Endometrium (tissue), 2 donors: ENCODE data around the gene DENND2A.
"Not testable (repeated sequence)": the region's sequence is repeated elsewhere in the genome, so short reads cannot be mapped to it uniquely, and the experiment has no call there.

Experiments used
- FAIRE-seq: peaks from 2 replicates; lab custom pipeline; 2012; peaks lifted over from hg19 to GRCh38; lab: Jason Lieb, UNC
- donor health status: control.
- donor health status: control.

DENND2A gene

GRCh38 chr7:140646931-140647647 lies 6.5 kb upstream of the DENND2A start:
- no peak for FAIRE-seq

DNA sequence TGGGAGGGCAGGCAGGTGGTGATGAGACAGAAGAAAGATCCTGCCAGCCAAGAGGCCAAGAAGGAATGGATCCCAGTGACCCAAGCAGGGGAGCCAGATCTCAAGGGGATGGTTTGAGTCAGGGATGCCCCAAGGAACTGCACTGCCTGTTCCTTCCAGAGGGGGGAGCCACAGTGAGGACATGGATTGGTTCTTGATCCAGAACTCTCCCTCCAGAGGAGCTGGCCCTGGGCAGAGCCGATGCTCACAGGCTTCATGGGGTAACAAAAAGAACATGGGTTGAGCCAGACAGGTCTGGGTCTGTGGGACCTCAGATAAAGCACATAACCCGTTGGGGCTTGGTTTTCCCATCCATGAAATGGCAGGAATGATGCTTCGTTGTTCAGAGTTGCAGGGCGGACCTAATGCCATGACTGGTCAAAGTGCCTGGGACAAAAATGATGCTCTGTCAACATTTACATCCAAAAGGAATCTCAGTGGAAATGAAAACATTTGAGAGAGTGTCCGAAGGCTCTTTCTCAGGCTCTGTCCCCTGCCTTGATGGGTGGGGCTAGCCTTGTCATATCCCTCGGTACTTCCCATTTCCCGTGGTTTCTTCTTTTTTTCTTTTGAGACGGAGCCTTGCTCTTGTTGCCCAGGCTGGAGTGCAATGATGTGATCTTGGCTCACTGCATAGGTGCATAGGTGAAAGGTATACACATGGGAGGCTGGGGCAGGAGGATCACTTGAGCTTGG lies 4.7 kb upstream of the DENND2A start:
- FAIRE-seq, result no peak

GRCh38 chr7:140644761-140645160 lies 4.1 kb upstream of the DENND2A start:
- not testable (repeated sequence) for FAIRE-seq

DNA sequence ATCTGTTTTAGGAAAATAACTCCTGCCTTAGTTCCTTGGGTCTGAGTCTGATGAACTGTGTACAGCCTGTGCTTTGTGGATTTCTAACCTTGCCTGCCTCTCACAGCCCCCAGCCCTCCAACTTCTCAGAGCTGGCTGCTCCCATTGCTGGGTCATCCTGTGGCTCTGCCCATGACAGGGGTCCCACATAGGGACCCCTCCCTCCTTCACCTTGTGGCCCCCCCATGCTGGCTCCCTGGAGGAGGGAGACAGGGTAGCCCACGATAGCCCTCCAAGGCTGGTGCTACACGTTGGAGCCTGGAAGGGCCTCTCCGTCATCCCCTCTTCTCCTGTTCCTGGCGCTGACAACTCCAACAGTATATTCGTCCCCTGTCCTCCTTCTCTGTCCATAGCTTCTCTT lies 2.8 kb upstream of the DENND2A start:
- no peak for FAIRE-seq

DNA sequence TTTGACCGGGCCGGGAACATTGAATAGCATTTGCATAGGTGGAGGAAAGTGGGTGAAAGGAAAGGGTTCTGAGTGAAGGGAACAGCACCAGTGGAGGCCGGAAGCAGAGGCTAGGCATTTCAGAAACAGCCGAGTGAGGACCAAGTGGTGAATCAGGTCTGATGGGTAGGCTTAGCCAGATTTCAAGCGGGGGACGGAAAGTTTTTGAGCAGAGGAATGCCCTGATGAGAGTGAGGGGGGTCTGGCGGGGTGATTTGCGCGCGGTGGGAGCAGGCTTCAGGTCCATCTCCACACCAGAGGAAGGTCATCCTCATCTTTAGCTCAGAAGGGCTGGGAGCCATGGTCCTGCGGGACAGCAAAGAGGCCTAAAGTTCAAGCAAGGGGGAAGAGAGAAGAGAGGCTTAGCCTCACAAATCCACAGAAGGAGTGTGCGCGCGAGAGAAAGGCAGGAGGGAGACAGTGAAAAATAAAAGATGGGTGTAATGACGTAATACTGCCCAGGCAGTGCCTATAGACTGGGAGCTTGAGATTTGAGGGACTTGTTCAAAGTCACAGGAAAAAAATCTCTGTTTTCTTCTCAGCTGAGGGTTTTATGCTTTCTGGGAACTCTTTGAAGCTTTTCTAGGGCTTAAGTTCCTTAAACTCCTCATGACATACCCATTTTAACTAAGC lies 1.0 kb upstream of the DENND2A start:
- FAIRE-seq, result no peak

GRCh38 chr7:140640060-140640637 lies 464 bp downstream of the DENND2A start:
- FAIRE-seq, result no peak

DNA sequence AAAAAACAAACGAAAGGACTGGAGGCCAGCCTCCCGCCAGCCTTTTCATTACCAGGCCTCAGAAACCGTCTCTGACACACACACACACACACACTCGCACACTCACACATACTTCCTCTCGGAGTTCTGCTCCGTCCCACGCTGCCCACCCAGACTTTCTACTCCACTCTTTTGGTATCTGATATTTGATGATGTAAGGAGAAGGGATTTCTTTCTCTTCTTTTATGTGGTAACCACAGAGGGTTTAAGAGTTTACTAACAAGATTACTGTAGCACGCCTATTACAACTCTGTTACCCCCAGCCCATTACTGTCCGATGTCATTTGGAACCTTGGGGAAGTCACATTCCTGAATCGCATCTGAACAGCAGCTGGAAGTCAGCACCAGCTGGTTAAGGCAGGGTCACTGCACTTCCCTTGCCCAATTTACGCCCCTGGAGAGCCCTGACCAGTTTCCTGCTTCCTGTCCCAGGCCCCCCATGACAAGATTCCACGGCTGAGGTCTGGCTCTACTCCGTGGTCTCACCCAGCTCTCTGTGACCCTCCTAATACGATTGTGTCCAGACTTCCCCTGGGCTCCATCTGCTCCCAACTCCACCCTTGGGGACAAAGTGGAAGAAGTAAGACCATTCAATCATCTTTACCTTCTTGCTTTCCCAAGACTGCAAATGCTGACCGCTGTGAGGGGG lies 1.1 kb downstream of the DENND2A start:
- FAIRE-seq, result no peak

DNA sequence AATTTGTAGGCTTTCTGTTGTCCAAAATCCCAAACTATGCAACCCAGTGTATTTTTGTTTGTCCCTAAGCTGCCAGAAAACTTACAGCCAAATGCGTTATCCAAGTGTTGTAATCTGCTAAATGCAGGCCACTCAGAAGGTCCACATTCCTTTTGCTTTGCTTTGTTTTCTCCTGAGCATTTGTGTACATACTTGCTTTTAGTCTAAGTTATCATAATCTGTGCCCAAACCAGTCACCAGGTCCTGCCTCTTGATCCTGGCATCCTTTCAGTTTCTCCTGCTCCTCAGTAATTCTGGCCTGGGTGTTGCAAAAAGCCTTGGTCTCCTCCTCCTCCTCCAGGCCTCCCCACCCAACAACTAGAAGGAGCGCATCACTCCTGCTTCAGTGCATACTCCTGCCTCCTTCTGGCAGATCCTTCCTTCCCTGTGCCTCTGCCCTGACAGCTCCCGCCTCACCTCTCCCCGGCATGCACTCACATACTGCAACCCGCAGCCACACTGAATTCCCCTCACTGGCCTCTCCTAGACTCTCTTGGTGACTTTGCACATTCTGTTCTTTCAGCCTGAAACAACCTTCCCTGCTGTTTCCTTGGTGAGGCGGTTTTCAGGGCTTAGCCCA lies 2.3 kb downstream of the DENND2A start:
- FAIRE-seq, result no peak

GRCh38 chr7:140637400-140637799 lies 3.2 kb downstream of the DENND2A start:
- no peak for FAIRE-seq

DNA sequence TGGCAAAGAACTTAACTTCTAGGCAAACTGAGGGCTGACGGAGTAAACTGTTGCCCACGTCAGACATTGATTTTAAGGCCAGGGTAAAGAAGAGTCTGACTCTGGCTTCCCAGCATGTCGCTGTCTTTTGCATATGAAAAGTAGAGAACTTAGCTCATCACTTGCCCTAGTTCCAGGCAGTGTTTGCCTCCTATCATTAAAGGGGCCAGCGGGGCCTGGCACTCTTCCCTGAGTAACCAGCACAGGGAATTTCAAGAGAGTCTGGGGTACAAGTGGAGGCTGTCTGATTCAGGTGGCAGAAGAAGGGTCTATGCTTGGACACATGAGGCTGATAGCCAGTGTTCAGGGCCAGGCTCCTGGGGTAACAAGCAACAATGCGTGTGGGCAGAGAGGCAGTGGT lies 4.8 kb downstream of the DENND2A start:
- no peak for FAIRE-seq

- FAIRE-seq, result no peak
These were observed 5.3 kb downstream of the DENND2A start for GRCh38 chr7:140635345-140635744.

- FAIRE-seq, result no peak
These were observed 9.0 kb downstream of the DENND2A start for GRCh38 chr7:140631602-140632001.

GRCh38 chr7:140631021-140631420 lies 9.6 kb downstream of the DENND2A start:
- no peak for FAIRE-seq

DNA sequence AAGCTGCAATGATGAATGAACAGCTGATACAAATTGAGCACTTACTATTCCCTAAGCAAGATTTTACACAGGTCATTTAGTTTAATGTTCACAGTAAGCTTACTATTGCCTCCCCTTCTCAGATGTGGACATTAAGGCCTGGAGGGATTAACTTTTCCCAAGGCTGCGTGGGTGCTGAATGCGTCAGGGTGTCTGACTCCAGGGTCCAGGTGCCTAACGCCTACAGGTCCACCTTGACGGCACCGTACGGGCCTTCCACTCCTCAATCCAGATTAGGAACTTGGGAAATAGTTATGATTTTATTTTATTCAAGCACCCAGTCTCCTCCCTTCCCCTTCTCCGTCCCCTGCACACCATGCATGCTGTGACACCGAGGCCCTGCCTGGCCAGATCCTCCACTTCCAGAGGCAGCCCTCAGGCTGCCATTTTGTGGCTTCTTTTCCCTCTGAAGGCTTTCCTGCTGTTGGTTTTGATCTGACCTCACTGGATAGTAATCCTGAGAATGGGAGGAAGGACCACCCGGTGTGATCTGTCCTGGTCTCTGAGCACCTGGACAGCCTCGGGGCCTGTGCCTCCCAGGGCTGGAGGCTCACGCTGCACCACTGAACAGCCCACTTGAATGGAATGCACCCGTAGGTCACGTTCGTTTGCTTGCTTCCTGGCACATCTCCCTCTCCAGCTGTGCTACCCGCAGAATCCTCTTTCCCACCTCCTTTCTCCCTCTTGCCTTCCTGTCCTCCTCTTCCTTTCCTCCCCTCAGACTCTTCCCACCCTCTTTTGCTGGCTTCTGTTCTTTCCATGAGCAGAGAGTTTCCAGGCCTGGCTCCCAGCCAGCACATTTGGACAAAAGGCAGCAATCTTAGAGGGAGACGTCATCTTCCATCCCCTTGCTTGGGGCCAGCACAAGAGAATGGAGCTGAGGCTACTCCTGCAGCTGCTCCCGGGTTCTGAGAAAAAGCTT lies 14.4 kb downstream of the DENND2A start:
- FAIRE-seq, result peak; percentile 91

DNA sequence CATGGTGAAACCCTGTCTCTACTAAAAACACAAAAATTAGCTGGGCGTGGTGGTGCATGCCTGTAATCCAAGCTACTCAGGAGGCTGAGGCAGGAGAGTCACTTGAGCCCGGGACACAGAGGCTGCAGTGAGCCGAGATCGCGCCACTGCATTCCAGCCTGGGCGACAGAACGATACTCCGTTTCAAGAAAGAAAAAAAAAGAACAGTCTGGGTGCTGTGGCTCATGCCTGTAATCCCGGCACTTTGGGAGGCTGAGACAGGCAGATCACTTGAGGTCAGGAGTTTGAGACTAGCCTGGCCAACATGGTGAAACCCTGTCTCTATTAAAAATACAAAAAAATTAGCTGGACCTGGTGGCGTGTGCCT lies 15.4 kb downstream of the DENND2A start:
- FAIRE-seq, result not testable (repeated sequence)

- peak; percentile 96 for FAIRE-seq
These were observed 16.0 kb downstream of the DENND2A start for GRCh38 chr7:140624392-140625191.

GRCh38 chr7:140623980-140624379 lies 16.6 kb downstream of the DENND2A start:
- no peak for FAIRE-seq

- no peak for FAIRE-seq
These were observed 19.1 kb downstream of the DENND2A start for GRCh38 chr7:140621401-140622021.

DNA sequence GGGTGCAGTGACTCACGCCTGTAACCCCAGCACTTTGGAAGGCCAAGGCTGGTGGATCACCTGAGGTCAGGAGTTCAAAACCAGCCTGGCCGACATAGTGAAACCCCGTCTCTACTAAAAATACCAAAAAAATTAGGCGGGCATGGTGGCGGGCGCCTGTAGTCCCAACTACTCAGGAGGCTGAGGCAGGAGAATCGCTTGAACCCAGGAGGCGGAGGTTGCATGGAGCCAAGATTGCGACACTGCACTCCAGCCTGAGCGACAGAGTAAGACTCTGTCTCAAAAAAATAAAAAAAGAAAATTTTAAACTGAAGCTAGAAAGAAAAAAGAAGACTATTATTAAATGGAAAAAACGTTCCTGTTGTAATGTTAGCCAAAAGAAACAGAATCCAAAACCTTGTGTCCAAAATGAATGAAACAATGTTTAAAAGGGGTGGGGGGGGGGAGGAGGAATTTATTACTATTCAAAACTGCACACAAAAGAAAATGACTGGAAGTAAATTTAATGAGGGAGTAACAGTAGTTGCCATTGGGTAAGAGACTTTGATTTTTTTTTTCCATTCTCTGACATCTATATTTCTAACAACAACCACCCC lies 20.6 kb downstream of the DENND2A start:
- FAIRE-seq, result not testable (repeated sequence)
